GM12874 (cell line): ENCODE results near the gene SNX8.

Experiments
- TF ChIP-seq, protein P1 (sequence below): IDR thresholded peaks from 2 replicates; pipeline ENCODE4 v1.5.1; 2011; ENCODE audit warnings: low read depth, mild to moderate bottlenecking, control low read depth, low read length, moderate library complexity; ENCODE audit not compliant: insufficient read depth

SNX8 gene

DNA sequence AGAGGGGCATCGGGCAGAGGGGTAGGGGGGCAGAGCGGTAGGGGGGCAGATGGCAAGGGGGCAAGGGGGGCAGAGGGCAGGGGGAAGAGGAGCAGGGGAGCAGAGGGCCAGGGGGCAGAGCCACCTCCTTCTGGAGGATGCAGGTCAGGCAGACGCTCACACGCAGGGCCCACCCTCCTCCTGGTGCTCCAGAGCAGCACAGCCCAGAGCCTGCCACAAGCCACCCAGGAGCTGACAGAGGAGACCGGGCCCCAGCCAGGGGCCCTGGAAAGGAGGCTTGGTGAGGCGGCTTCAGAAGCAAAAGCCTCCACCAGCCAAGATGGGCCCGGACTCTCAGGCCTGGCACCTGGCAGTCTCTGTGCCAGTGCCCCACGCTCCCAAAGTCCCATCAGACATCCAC is 94.6 kb downstream of the SNX8 start:
- TF ChIP-seq, protein P1, sequence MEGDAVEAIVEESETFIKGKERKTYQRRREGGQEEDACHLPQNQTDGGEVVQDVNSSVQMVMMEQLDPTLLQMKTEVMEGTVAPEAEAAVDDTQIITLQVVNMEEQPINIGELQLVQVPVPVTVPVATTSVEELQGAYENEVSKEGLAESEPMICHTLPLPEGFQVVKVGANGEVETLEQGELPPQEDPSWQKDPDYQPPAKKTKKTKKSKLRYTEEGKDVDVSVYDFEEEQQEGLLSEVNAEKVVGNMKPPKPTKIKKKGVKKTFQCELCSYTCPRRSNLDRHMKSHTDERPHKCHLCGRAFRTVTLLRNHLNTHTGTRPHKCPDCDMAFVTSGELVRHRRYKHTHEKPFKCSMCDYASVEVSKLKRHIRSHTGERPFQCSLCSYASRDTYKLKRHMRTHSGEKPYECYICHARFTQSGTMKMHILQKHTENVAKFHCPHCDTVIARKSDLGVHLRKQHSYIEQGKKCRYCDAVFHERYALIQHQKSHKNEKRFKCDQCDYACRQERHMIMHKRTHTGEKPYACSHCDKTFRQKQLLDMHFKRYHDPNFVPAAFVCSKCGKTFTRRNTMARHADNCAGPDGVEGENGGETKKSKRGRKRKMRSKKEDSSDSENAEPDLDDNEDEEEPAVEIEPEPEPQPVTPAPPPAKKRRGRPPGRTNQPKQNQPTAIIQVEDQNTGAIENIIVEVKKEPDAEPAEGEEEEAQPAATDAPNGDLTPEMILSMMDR = no peak

DNA sequence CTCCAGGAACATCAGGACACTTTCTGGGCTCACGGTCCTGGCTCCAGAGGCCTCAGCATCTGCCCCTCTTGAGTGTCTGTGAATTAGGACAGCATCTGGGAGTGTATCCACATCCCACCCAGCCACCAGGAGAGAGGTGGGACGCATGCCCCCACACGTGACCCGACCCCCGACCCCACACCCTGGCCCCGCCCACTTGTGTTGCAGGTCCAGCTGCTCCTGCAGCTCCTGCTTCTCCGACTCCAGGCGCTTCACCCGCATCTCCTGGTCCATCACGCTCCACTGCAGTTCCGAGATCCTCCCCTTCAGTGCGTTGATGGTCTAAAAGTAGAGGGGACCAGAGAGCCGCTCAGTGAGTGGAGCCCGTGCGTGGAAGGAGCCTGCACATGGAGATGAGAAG is 95.1 kb downstream of the SNX8 start:
- TF ChIP-seq, protein P1 = no peak

DNA sequence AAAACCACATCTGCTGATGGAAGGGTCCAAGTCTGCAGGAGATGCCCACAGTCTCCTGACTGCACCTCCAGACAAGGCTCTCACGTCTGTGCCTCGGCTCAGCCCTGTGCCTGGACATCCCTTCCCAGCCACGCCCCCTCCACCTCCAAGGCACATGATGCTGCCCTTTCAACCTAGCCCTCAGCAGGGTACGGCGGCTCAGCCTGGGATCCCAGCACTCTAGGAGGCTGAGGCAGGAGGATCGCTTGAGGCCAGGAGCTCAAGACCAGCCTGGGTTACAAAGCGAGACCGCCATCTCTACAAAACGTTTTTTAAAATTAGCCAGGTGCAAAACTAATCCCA is 95.8 kb downstream of the SNX8 start:
- TF ChIP-seq, protein P1 = no peak

DNA sequence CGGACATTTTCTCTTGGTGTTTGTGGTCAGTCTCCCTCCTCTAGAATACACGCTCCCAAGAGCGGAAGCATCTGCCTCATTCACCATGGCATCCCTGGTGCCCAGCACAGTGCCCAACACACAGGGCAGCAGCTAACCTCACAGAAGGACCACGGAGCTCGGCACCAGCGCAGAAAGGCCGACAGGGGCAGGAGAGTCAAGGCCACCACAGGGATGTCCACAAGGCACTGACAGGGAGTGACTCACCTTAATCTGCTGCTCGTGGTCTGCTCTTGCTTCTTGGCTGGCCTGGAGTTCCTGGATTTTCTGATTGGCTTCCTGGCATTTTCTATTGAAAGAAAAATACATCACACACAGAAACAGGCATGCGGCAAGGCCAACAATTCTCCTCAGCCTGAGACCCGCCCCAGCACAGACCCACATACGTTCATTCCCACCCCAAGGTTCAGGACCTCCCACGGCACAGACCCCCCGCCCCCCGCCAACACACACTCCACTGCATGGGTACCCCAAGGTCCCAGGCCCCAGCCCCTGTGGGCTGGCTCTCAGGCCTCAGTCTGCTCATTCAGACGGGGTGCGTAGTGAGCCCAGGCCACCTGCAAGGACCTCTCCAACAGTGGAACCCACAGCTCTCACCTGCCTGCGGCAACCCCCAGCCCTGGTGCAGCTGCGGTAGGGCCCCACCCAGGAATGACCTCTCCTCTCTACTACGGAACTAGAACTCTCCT is 96.4 kb downstream of the SNX8 start:
- TF ChIP-seq, protein P1 = no peak

- TF ChIP-seq, protein P1 = no peak
Measured at GRCh38 chr7:2217206-2217605, 97.0 kb downstream of the SNX8 start.

DNA sequence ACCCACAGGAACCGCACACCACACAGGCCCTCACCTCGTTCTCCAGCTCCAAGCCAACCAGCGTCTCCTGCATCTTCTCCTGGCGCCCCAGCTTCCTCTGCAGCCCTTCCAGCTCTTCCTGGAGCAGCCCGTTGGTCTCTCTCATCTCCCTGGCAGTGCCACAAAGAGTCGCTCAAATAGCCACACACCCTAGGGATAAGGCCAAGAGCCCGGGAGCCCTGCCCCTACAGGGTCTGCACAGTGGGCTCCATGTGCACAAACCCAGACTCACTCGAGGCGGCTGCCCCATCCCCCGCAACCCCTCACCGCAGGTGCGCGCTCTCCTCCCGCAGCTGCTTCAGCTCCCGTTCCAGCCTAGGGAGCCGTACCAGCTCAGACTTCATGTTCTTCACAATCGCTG is 98.4 kb downstream of the SNX8 start:
- TF ChIP-seq, protein P1 = no peak

DNA sequence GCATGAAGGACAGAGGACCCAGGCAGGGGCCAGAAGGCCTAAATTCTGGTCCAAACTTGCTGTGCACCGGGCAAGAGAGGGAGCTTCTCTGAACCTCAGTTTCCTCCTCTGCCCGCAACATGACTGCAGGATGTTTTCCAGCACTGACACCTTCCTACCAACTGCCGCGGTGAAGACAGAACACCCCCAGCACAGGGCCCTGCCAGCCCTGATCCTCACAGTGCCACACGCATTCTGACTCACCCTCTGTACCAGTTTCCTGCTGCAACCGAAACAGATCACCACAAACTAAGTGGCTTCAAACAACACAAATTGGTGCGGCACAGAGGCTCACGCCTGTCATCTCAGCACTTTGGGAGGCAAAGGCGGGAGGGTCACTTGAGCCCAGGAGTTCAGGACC is 99.6 kb downstream of the SNX8 start:
- TF ChIP-seq, protein P1 = no peak
